Fibroblast of lung (primary cell): ENCODE measurements around the gene PRICKLE4. TPM values are rescaled to one million over a fixed set of nuclear protein-coding genes. Genes with fewer than 3 reads are reported as not detected.

Source experiments
- DNase-seq, 2 donors: peaks; one replicate each; pipeline versions ENCODE4 v3.0.0 to v3.0.0-alpha.2; 2010; ENCODE audit warnings: low read depth in 2 of 2
- H2AFZ ChIP-seq: 2 replicates; pipeline ENCODE4 v1.5.1; 2012; ENCODE audit warnings: low read length, control low read depth, inconsistent platforms
- H3K27ac ChIP-seq: 2 replicates; pipeline ENCODE4 v1.5.1; 2011; ENCODE audit warnings: low read length, control low read depth; ENCODE audit not compliant: insufficient read depth
- H3K27me3 ChIP-seq: 2 replicates; pipeline ENCODE4 v1.5.1; 2011; ENCODE audit warnings: mild to moderate bottlenecking, low read length; ENCODE audit not compliant: control insufficient read depth, insufficient read depth
- H3K36me3 ChIP-seq: 2 replicates; pipeline ENCODE4 v1.5.1; 2011; ENCODE audit warnings: low read length; ENCODE audit not compliant: control insufficient read depth, insufficient read depth
- H3K4me1 ChIP-seq: 2 replicates; pipeline ENCODE4 v1.5.1; 2011; ENCODE audit warnings: low read length; ENCODE audit not compliant: control insufficient read depth, insufficient read depth; ENCODE audit errors: extremely low read depth
- H3K4me2 ChIP-seq: 2 replicates; pipeline ENCODE4 v1.5.1; 2011; ENCODE audit warnings: low read length, control low read depth; ENCODE audit not compliant: insufficient read depth; ENCODE audit errors: extremely low read depth
- H3K4me3 ChIP-seq, 4 experiments: fragments of 200-600 bp in 1 of 4; sonication (generic) in 1 of 4; replicated peaks in 1 of 4; 2 replicates each; pipeline ENCODE4 v1.5.1; 2011 to 2016; ENCODE audit warnings: low read length in 4 of 4, low read depth in 3 of 4, mild to moderate bottlenecking in 3 of 4, control low read depth in 2 of 4, inconsistent platforms in 1 of 4, mixed read lengths in 1 of 4; ENCODE audit not compliant: insufficient read depth in 1 of 4; ENCODE audit errors: control extremely low read depth in 1 of 4
- H3K79me2 ChIP-seq: 2 replicates; pipeline ENCODE4 v1.5.1; 2012; ENCODE audit warnings: mild to moderate bottlenecking, low read length, inconsistent platforms; ENCODE audit not compliant: control insufficient read depth, insufficient read depth
- H3K9ac ChIP-seq: 2 replicates; pipeline ENCODE4 v1.5.1; 2011; ENCODE audit warnings: mild to moderate bottlenecking, low read length, control low read depth; ENCODE audit not compliant: insufficient read depth
- H3K9me3 ChIP-seq: 2 replicates; pipeline ENCODE4 v1.5.1; 2012; ENCODE audit warnings: low read depth, low read length; ENCODE audit not compliant: control insufficient read depth, insufficient read depth
- H4K20me1 ChIP-seq: 2 replicates; pipeline ENCODE4 v1.5.1; 2011; ENCODE audit warnings: low read length; ENCODE audit not compliant: control insufficient read depth, insufficient read depth; ENCODE audit errors: extremely low read depth
- EZH2 ChIP-seq: IDR thresholded peaks from 2 replicates; pipeline ENCODE4 v1.5.1; 2012; ENCODE audit warnings: low read length, control low read depth, mild to moderate bottlenecking; ENCODE audit errors: missing control alignments
- polyA plus RNA-seq, 2 donors: library from polyadenylated mRNA; depleted of rRNA in 1 of 2; stranded (reverse) in 1 of 2; unstranded in 1 of 2; fragments of >200 nt; gene quantifications; 2 replicates each; pipeline ENCODE4 v1.2.1, GENCODE V29; 2011 to 2012; ENCODE audit warnings: missing spikeins in 1 of 2
- total RNA-seq: library from RNA; depleted of rRNA; stranded (reverse); fragments of >200 nt; gene quantifications from 2 replicates; pipeline ENCODE4 v1.2.1, GENCODE V29; 2014
- TF ChIP-seq, protein P1 (sequence below), 2 donors: IDR thresholded peaks in 1 of 2; conservative IDR thresholded peaks in 1 of 2; 1 replicate in 1 of 2; 2 replicates in 1 of 2; pipeline ENCODE4 v1.5.1; 2011 to 2012; ENCODE audit warnings: low read length in 2 of 2, control low read depth in 1 of 2, inconsistent platforms in 1 of 2, low read depth in 1 of 2, mild to moderate bottlenecking in 1 of 2

The PRICKLE4 gene
- total and polyA plus RNA-seq, 2 donors (not counting 1 experiment from before 2014, with no cell fraction given) = 0.08 TPM; not detected in 1

DNA sequence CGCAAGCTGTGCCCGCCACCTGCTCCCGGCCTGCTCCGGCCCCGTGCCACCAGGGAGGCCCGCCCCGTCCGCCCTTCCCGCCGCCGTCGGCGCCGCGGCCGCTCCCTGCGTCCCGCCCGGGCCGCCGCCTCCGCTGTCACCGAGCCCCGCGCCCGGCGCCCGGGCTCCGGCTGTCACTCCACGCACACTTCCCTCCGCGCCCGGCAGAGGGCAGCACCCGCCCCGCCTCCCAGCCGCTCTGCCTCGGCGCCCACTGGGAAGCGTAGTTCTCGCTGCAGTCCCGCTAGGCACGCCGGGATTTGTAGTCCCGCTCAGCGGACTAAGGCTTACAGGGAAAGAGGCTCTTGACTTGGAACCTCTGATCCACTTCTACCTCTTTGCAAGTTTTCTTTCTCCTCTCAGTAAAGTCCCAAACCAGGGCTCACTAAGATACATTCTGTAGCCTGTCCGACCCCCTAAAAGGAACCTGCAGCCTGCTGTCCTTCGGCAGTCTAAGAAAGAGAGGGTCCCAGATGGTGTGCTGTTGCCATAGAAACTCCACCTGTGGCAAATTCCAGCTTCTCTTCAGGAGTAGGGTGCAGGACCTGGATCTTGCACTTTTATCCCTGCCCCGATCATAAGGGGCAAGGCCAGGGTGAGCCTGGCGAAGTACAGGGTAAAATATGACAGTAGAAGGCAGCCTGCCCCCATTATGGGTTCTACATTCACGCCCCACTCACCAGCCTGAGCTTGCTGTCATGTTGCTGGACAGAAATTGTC lies 45.0 kb upstream of the PRICKLE4 start, which contains the start of gene TFEB:
Gene TFEB, minus strand, starts transcription at position 182 of the 759 bp plus-strand sequence. CDS start 44,395 bp downstream, outside the sequence.
- H3K27ac ChIP-seq = no peak within 1 kb of the TSS

DNA sequence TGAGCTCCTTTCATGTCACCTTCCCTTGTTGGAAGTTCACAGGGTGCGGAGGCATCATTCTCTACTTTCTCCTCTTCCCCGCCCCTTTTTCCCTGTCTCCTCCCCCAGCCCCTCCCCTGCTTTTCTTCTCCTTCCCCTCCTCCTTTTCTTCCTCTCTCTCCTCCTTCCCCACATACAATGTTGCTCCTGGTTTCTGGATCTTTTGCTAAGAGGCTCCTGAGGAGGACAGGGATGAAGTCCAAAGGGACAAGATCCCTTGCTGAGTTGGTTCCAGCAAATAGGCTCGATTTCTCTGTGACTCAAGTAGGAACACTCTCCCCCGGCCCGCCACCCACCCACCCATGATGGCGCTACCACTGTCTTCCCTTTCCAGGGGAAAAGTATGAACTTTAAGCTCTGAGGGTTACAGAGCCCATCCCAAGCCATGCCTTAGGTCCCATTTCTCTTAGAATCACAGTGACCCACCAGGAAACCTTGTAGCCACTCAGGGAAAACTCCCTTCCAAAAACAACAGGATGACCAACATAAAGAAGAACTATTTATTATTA lies 44.3 kb upstream of the PRICKLE4 start:
- Histone ChIP-seq H2AFZ (no peak overlapping the region), H3K4me2 (no peak overlapping the region), H4K20me1 (no peaks in the 10 kb centered on the region), H3K36me3 (no peaks in the 10 kb centered on the region), H3K9me3 (no peaks in the 10 kb centered on the region), H3K79me2 (no peaks in the 10 kb centered on the region), H3K27ac (no peak overlapping the region), H3K9ac (no peak overlapping the region), H3K4me3 (no peak overlapping the region), H3K27me3 (no peaks in the 10 kb centered on the region), H3K4me1 (no peaks in the 10 kb centered on the region)
- no peak for TF ChIP-seq EZH2
- TF ChIP-seq, protein P1, sequence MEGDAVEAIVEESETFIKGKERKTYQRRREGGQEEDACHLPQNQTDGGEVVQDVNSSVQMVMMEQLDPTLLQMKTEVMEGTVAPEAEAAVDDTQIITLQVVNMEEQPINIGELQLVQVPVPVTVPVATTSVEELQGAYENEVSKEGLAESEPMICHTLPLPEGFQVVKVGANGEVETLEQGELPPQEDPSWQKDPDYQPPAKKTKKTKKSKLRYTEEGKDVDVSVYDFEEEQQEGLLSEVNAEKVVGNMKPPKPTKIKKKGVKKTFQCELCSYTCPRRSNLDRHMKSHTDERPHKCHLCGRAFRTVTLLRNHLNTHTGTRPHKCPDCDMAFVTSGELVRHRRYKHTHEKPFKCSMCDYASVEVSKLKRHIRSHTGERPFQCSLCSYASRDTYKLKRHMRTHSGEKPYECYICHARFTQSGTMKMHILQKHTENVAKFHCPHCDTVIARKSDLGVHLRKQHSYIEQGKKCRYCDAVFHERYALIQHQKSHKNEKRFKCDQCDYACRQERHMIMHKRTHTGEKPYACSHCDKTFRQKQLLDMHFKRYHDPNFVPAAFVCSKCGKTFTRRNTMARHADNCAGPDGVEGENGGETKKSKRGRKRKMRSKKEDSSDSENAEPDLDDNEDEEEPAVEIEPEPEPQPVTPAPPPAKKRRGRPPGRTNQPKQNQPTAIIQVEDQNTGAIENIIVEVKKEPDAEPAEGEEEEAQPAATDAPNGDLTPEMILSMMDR (conservative IDR thresholded peaks at IDR 0.05 in 1 of 2, IDR thresholded peaks at IDR 0.05 in 1 of 2; ENCODE audit: low read depth in 1 of 2, low read length in 2 of 2) = no peak
- no peak for DNase-seq

More for the DNA sequence above, 45.0 kb upstream of the PRICKLE4 start, which contains the start of gene TFEB:
- H3K27me3 ChIP-seq = no peaks in the 10 kb centered on the region
- H4K20me1 ChIP-seq = no peaks in the 10 kb centered on the region
- peak within 1 kb of the TSS; percentile 62 for H2AFZ ChIP-seq
- peak within 1 kb of the TSS; percentile 53 to 74 (median 60) for H3K4me3 ChIP-seq
- TF ChIP-seq, protein P1 (conservative IDR thresholded peaks at IDR 0.05 in 1 of 2, IDR thresholded peaks at IDR 0.05 in 1 of 2; ENCODE audit: low read depth in 1 of 2, low read length in 2 of 2) = peak; percentile 66 to 68
- no peak for TF ChIP-seq EZH2
- peak; percentile 82 to 89 for DNase-seq
- H3K9ac ChIP-seq = peak within 1 kb of the TSS; percentile 46
- no peaks in the 10 kb centered on the region for H3K9me3 ChIP-seq
- peaks cover 1% of the 10 kb centered on the region for H3K4me1 ChIP-seq
- H3K4me2 ChIP-seq = peak within 1 kb of the TSS; percentile 78
- no peaks in the 10 kb centered on the region for H3K79me2 ChIP-seq
- H3K36me3 ChIP-seq = no peaks in the 10 kb centered on the region

DNA sequence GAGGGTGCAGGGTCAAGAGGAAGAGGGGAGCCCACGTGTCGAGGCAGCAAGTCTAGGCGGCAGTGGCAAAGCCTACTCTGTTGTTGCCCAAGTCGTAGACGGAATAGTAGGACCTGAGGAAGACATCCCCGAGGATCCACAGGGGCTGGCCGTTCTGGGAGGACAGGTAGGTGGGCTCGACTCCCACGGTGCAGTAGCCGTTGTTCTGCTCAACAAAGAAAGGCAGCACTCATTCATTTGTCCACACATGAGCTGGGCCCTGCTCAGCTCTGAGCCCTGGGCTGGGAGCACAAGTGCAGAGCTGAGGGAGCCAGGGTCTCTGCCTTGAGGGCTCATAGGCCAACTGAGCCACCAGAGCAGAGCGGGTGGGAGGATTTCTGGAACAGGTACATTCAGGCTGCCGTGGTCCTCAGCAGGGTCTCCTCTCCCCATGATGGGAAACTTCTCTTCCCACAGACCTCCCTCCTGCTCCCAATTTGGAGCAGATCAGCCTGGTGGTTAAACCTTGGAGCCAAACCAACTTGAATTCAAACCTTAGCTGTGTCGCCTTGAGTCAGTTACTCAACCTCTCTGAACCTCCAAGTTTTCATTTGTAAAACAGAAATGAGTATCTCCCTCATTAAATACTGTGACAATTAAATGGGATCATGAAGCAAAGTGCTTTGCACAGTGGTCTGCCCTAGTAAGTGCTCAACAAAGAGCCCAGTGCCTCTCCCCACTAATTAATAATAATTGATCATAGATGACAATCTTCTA lies 43.6 kb upstream of the PRICKLE4 start:
- H3K9me3 ChIP-seq = no peaks in the 10 kb centered on the region
- no peak overlapping the region for H3K9ac ChIP-seq
- no peak overlapping the region for H2AFZ ChIP-seq
- DNase-seq = no peak
- no peaks in the 10 kb centered on the region for H3K79me2 ChIP-seq
- no peak overlapping the region for H3K27ac ChIP-seq
- H3K4me1 ChIP-seq = no peaks in the 10 kb centered on the region
- no peaks in the 10 kb centered on the region for H3K36me3 ChIP-seq
- no peaks in the 10 kb centered on the region for H3K27me3 ChIP-seq
- H3K4me3 ChIP-seq = no peak overlapping the region
- TF ChIP-seq EZH2 = no peak
- TF ChIP-seq, protein P1 (conservative IDR thresholded peaks at IDR 0.05 in 1 of 2, IDR thresholded peaks at IDR 0.05 in 1 of 2; ENCODE audit: low read depth in 1 of 2, low read length in 2 of 2) = no peak
- no peak overlapping the region for H3K4me2 ChIP-seq
- no peaks in the 10 kb centered on the region for H4K20me1 ChIP-seq
